Heart left ventricle (tissue), 16 donors: ENCODE results near the gene SPNS2. TPM values are rescaled to one million over a fixed set of nuclear protein-coding genes. Genes with fewer than 3 reads are reported as not detected.

Experiments used
- ATAC-seq, 4 donors: fragments of 200-7000 bp; cut with Tn5 transposase; one replicate each; pipeline ENCODE4 v1.9.1; 2020 to 2022; ENCODE audit warnings: moderate library complexity in 4 of 4, mild to moderate bottlenecking in 3 of 4, moderate number of reproducible peaks in 1 of 4
- DNase-seq, 5 donors: peaks; one replicate each; pipeline ENCODE4 v3.0.0-alpha.2; 2020
- H3K27ac ChIP-seq, 12 donors: fragments of 200-600 bp; sonication (generic) in 4 of 12; one replicate each; pipeline versions ENCODE4 v1.5.0 to v1.8.0; 2016 to 2022; ENCODE audit warnings: mild to moderate bottlenecking in 2 of 12
- H3K27me3 ChIP-seq, 9 donors: fragments of 200-600 bp; sonication (generic) in 2 of 9; one replicate each; pipeline versions ENCODE4 v1.5.1 to v1.8.0; 2016 to 2022; ENCODE audit warnings: mild to moderate bottlenecking in 3 of 9
- H3K36me3 ChIP-seq, 9 donors: fragments of 200-600 bp; sonication (generic) in 2 of 9; one replicate each; pipeline versions ENCODE4 v1.5.0 to v1.8.0; 2018 to 2022; ENCODE audit warnings: mild to moderate bottlenecking in 2 of 9
- H3K4me1 ChIP-seq, 12 donors: fragments of 200-600 bp; sonication (generic) in 4 of 12; one replicate each; pipeline versions ENCODE4 v1.5.0 to v1.8.0; 2016 to 2022; ENCODE audit warnings: mild to moderate bottlenecking in 3 of 12
- H3K4me3 ChIP-seq, 12 donors: fragments of 200-600 bp; sonication (generic) in 4 of 12; one replicate each; pipeline versions ENCODE4 v1.5.0 to v1.8.0; 2017 to 2022; ENCODE audit warnings: mild to moderate bottlenecking in 9 of 12, moderate library complexity in 4 of 12
- H3K9me3 ChIP-seq, 12 donors: fragments of 200-600 bp; sonication (generic) in 4 of 12; one replicate each; pipeline versions ENCODE4 v1.5.0 to v1.8.0; 2016 to 2022; ENCODE audit warnings: mild to moderate bottlenecking in 1 of 12
- POLR2A ChIP-seq, 2 donors: fragments of 450-650 bp; IDR thresholded peaks; one replicate each; pipeline ENCODE4 v1.6.1; 2017; ENCODE audit warnings: antibody characterized with exemption in 2 of 2, mild to moderate bottlenecking in 2 of 2, moderate library complexity in 2 of 2
- WGBS, 4 donors: extraction: QIAGEN DNeasy Blood & Tissue Kit in 2 of 4; methylation state at CpG; one replicate each; pipeline versions ENCODE4 v1.1.5 to v1.1.7; 2013 to 2018; 5-methylcytosine and 5-hydroxymethylcytosine counted together
- intact Hi-C, 10 donors: fragments of 100-400 bp; cut with DNase I; formaldehyde crosslinking; loops; one replicate each; pipeline versions ENCODE4 v1.11.1 to v1.14.2; 2022
- polyA plus RNA-seq, 2 donors: library from polyadenylated mRNA; stranded (reverse); fragments of 200-250 nt; gene quantifications; one replicate each; pipeline ENCODE4 v1.2.3, GENCODE V29; 2013
- total RNA-seq, 9 donors: library from RNA; depleted of rRNA in 2 of 9; stranded (reverse); fragments of >200 nt in 2 of 9; fragmentation: NEBNext Ultra II Directional in 3 of 9; extraction: Animal tissue kit (Norgen Biotek cat#: 25700) in 3 of 9; gene quantifications; one replicate each; pipeline versions ENCODE4 v1.1.0 to v1.2.4, GENCODE V29; 2016 to 2023
- TF ChIP-seq, protein P1 (sequence below), 12 donors: fragments of 200-600 bp; sonication (generic) in 4 of 12; IDR thresholded peaks; one replicate each; pipeline versions ENCODE4 v1.5.0 to v1.8.0; 2018 to 2022; ENCODE audit warnings: antibody characterized with exemption in 12 of 12, mild to moderate bottlenecking in 5 of 12
- donor health status: ischemic (EF 13 %, LVEDD 7.1; RV severe dilation, severe dysfunction).
- donor health status: healthy with polysubstance abuse.
- donor health status: DM: no; HTN: yes; CAD: no.
- donor health status: DM: no; HTN: no; CAD: no.
- donor health status: ischemic (EF 25% LVEDD 6.9; RV normal size, moderate dysfunction).
- donor health status: ischemic (EF 25% LVEDD 5.7; RV mildly dilated, moderate dysfunction).
- donor health status: healthy.
- donor health status: DM: yes; HTN: yes; CAD: no.
- donor health status: ischemic (EF 35%, LVEDD 5.7; RV mildly dilated, moderate dysfunction).
- donor health status: nonischemic (EF 11% LVEDD 7.7; RV severe dilation, severe dysfunction).
- donor health status: DM: yes; HTN: yes; CAD: no.
- donor health status: PGD.
- donor health status: ischemic (EF 29% LVEDD 5.4; RV normal size, mild dysfunction).
- donor health status: nonischemic (EF 23%, LVEDD 6.1; RV moderate dilation, normal function).

The SPNS2 gene
- total and polyA plus RNA-seq, 11 donors, result 6.4 to 22.0 (median 13.3) TPM

DNA sequence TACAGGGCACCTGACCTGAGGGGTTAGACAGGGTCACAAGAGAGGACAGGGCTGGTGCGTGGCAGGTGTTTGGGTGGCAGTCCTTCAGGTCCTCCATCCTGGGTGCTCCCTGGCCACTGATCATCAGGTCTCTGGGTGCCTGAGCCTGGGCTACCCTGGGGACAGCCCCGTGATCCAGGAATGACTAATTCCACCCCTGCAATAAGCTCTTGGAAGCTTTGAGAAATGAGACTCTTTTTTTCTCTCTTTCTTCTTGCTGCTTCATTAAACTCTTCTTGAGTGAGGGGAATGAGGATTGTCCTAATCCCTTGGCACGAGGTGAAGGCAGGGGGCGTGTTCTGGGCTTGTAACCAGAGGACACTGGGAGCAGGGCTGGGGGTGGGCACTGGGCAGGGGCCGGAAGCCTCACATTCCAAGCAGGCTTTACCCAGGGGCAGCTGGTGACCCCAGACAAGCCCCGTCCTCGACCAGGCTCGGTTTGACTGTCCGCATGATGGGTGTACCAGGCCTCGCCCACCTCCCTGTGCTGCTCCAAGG lies 21.4 kb upstream of the SPNS2 start:
- H3K4me1 ChIP-seq, result peaks cover 0 to 40% (median 17%) of the 10 kb centered on the region in 12 donors
- intact Hi-C loops, result loop anchor here in 1 of 10 donors (5.0 kb wide), 1 partner anchor 40 kb away; no protein-coding TSS in a partner anchor
- peak in 1 of 5 donors; percentile 16 for DNase-seq
- H3K9me3 ChIP-seq, result no peaks in the 10 kb centered on the region
- TF ChIP-seq, protein P1, sequence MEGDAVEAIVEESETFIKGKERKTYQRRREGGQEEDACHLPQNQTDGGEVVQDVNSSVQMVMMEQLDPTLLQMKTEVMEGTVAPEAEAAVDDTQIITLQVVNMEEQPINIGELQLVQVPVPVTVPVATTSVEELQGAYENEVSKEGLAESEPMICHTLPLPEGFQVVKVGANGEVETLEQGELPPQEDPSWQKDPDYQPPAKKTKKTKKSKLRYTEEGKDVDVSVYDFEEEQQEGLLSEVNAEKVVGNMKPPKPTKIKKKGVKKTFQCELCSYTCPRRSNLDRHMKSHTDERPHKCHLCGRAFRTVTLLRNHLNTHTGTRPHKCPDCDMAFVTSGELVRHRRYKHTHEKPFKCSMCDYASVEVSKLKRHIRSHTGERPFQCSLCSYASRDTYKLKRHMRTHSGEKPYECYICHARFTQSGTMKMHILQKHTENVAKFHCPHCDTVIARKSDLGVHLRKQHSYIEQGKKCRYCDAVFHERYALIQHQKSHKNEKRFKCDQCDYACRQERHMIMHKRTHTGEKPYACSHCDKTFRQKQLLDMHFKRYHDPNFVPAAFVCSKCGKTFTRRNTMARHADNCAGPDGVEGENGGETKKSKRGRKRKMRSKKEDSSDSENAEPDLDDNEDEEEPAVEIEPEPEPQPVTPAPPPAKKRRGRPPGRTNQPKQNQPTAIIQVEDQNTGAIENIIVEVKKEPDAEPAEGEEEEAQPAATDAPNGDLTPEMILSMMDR (IDR thresholded peaks at IDR 0.05), result no peak
- no peak for TF ChIP-seq POLR2A (IDR thresholded peaks at IDR 0.05)
- no peaks in the 10 kb centered on the region for H3K36me3 ChIP-seq
- no peak overlapping the region for H3K27ac ChIP-seq
- H3K27me3 ChIP-seq, result no peaks in the 10 kb centered on the region
- no peak for ATAC-seq
- no peak overlapping the region for H3K4me3 ChIP-seq
- WGBS, 4 donors, result 85 to 92% (median 87%) methylated on average over 9 to 10 of the region's 10 CpGs

DNA sequence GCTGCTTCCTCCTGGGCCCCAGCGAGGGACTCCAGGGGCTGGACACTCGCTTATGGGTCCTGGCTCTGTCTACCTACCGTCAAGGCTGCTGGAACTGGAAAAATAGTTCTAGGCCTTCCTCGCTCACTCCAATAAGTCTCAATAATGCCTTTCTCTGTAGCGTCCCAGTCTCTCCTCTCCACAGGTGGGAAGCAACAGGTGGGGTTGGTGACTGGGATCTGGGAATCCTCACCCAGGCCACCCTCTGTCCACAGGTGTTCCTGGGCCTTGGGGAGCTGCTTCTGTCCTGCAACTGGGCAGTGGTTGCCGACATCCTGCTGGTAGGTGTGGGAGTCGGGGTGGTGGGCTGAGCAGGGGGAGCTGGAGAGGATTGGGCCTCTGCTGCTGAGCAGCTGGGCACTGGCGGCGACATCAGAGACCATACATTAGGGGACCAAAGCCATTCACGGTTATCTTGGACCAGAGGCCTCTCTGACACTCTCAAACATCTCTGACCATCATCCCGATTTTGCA lies 20.3 kb upstream of the SPNS2 start:
- H3K27ac ChIP-seq, result no peak overlapping the region
- intact Hi-C loops, result loop anchor here in 1 of 10 donors (5.0 kb wide), 1 partner anchor 41 kb away; no protein-coding TSS in a partner anchor
- H3K27me3 ChIP-seq, result no peaks in the 10 kb centered on the region
- H3K9me3 ChIP-seq, result no peaks in the 10 kb centered on the region
- 86 to 91% (median 87%) methylated on average over 10 to 11 of the region's 11 CpGs for WGBS, 4 donors
- ATAC-seq, result no peak
- peaks cover 0 to 40% (median 17%) of the 10 kb centered on the region in 12 donors for H3K4me1 ChIP-seq
- H3K4me3 ChIP-seq, result no peak overlapping the region
- no peaks in the 10 kb centered on the region for H3K36me3 ChIP-seq
- DNase-seq, result peak in 1 of 5 donors; percentile 11
- TF ChIP-seq, protein P1 (IDR thresholded peaks at IDR 0.05), result no peak
- no peak for TF ChIP-seq POLR2A (IDR thresholded peaks at IDR 0.05)

DNA sequence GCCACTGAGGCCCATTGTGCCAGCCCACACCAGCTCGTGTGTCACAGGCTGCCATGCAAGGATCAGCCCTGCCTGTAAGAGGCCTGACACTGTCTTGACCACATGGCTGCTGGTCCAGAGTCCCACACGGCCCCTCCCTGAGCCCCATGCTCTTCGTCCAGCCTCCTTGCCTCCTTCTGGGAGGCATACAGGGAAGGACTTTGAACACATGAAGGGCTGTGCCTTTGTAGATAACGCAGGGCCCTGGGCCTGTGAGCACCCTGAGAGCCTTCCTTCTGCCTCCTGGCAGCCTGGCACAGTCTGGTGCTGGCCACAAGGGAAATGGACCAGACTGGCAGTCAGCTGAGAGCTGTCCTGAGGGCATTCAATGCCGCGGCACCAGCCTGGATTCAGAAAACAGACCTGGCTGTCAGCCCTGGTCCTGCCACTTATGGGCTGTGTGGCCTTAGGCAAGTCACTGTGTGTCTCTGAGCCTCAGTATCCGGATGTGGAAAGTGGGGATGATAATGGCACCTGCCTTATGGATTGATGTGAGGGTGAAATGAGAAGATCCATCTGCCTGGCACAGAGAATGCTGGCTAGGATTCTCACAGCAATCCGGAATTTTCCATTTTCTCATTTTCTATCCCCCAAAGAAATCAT lies 19.2 kb upstream of the SPNS2 start:
- DNase-seq (no peak), ATAC-seq (no peak)
- Histone ChIP-seq H3K36me3 (no peaks in the 10 kb centered on the region), H3K27me3 (no peaks in the 10 kb centered on the region), H3K4me1 (peaks cover 0 to 32% (median 16%) of the 10 kb centered on the region in 12 donors), H3K4me3 (no peak overlapping the region), H3K27ac (no peak overlapping the region), H3K9me3 (no peaks in the 10 kb centered on the region)
- 83 to 92% (median 86%) methylated on average over 6 to 8 of the region's 8 CpGs for WGBS, 4 donors
- TF ChIP-seq POLR2A (IDR thresholded peaks at IDR 0.05), result no peak
- TF ChIP-seq, protein P1 (IDR thresholded peaks at IDR 0.05), result no peak
- intact Hi-C loops, result loop anchor here in 1 of 10 donors (5.0 kb wide), 1 partner anchor 42 kb away; no protein-coding TSS in a partner anchor
